ENCODE data around the gene NPPC.

Gene NPPC

DNA sequence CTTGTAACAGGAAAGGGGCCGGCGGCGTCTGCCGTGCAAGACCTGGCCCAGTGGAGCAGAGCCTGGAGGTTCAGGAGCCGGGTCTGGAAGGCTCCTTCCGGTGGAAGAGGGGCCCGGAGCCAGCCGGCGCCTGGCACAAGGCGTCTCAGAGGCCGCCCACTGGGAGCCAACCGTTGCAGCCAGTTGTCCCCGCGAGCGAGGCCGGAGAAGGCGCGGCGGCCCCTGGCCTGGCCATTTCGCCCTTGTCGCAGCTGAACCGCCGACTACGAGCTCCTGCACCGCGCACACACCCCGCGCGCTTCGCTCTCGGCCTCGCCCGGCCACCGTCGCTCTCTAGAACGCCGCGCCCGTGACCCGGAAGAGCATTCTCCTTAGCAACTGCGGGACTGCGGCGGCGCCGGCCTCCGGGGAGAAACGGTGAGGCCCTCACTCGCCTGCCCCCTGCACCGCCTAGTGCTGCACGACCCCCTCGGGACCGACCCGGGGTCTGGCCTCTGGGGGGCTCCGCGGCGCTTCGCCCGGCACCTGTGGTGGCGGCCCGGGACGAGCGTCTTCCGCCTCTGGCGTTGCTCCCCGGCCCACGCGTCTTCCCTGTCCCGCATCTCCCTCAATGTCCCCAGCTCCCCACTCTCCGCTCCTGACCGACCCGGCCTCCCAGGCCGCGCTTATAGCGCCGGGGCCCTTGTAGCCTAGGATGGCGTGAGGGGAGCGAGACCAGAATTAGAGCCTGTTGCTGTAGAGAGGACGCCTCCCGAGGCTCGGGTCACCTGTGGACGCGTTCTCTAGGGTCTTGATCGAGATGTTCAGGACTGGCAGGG is 35.4 kb upstream of the NPPC start, which contains the start of gene DIS3L2 (continued):
- TF ChIP-seq ZNF677 (tag by site-specific recombination; IDR thresholded peaks at IDR 0.05) (no peak), ZNF274 (IDR thresholded peaks at IDR 0.05; ENCODE audit: low read length) (no peak), ZNF274 (tag by site-specific recombination; IDR thresholded peaks at IDR 0.05; ENCODE audit: borderline replicate concordance) (no peak), ZNF423 (tag by site-specific recombination; IDR thresholded peaks at IDR 0.05) (peak; percentile 81), HOXA7 (CRISPR knock-in tag; IDR thresholded peaks at IDR 0.05; ENCODE audit: borderline replicate concordance) (no peak), ZNF544 (tag by site-specific recombination; IDR thresholded peaks at IDR 0.05) (no peak), ZNF404 (tag by site-specific recombination; IDR thresholded peaks at IDR 0.05) (no peak), ZBTB17 (tag by site-specific recombination; IDR thresholded peaks at IDR 0.05) (peak; percentile 57), ZNF776 (tag by site-specific recombination; IDR thresholded peaks at IDR 0.05; ENCODE audit: borderline replicate concordance) (no peak), ZNF514 (tag by site-specific recombination; IDR thresholded peaks at IDR 0.05) (no peak), PRDM1 (tag by site-specific recombination; IDR thresholded peaks at IDR 0.05) (no peak), ZNF658 (tag by site-specific recombination; IDR thresholded peaks at IDR 0.05) (no peak), KLF1 (tag by site-specific recombination; IDR thresholded peaks at IDR 0.05) (peak; percentile 21; the same call in 1 of the 2 replicates), ZNF37A (tag by site-specific recombination; IDR thresholded peaks at IDR 0.05) (no peak), REPIN1 (tag by site-specific recombination; IDR thresholded peaks at IDR 0.05; ENCODE audit: low read depth) (no peak), ZNF184 (tag by site-specific recombination; IDR thresholded peaks at IDR 0.05) (no peak), ZNF394 (tag by site-specific recombination; IDR thresholded peaks at IDR 0.05; ENCODE audit: borderline replicate concordance) (0 out of 2 replicates have a peak, but pooled peaks have one; percentile 28), ZNF660 (tag by site-specific recombination; IDR thresholded peaks at IDR 0.05) (peak; percentile 77; the same call in 1 of the 2 replicates), ZNF768 (tag by site-specific recombination; IDR thresholded peaks at IDR 0.05) (no peak), ZNF549 (tag by site-specific recombination; IDR thresholded peaks at IDR 0.05) (no peak), SETDB1 (IDR thresholded peaks at IDR 0.05; ENCODE audit: insufficient read length, low read length) (no peak), GFI1B (tag by site-specific recombination; IDR thresholded peaks at IDR 0.05) (no peak), ZXDB (tag by site-specific recombination; IDR thresholded peaks at IDR 0.05) (peak; percentile 83), ZNF777 (tag by site-specific recombination; IDR thresholded peaks at IDR 0.05; ENCODE audit: borderline replicate concordance) (no peak), GLIS2 (tag by site-specific recombination; IDR thresholded peaks at IDR 0.05) (peak; percentile 97), ZNF624 (tag by site-specific recombination; IDR thresholded peaks at IDR 0.05) (no peak), MYNN (tag by site-specific recombination; IDR thresholded peaks at IDR 0.05; ENCODE audit: borderline replicate concordance) (no peak), SCRT2 (tag by site-specific recombination; IDR thresholded peaks at IDR 0.05) (peak; percentile 97), ZNF792 (tag by site-specific recombination; IDR thresholded peaks at IDR 0.05) (no peak)
- TF ChIP-seq, protein P1, sequence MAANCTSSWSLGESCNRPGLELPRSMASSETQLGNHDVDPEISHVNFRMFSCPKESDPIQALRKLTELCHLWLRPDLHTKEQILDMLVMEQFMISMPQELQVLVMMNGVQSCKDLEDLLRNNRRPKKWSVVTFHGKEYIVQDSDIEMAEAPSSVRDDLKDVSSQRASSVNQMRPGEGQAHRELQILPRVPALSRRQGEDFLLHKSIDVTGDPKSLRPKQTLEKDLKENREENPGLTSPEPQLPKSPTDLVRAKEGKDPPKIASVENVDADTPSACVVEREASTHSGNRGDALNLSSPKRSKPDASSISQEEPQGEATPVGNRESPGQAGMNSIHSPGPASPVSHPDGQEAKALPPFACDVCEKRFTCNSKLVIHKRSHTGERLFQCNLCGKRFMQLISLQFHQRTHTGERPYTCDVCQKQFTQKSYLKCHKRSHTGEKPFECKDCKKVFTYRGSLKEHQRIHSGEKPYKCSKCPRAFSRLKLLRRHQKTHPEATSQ (tag by site-specific recombination; IDR thresholded peaks at IDR 0.05), result 0 out of 2 replicates have a peak, but pooled peaks have one; percentile 37
- TF ChIP-seq, protein P2, sequence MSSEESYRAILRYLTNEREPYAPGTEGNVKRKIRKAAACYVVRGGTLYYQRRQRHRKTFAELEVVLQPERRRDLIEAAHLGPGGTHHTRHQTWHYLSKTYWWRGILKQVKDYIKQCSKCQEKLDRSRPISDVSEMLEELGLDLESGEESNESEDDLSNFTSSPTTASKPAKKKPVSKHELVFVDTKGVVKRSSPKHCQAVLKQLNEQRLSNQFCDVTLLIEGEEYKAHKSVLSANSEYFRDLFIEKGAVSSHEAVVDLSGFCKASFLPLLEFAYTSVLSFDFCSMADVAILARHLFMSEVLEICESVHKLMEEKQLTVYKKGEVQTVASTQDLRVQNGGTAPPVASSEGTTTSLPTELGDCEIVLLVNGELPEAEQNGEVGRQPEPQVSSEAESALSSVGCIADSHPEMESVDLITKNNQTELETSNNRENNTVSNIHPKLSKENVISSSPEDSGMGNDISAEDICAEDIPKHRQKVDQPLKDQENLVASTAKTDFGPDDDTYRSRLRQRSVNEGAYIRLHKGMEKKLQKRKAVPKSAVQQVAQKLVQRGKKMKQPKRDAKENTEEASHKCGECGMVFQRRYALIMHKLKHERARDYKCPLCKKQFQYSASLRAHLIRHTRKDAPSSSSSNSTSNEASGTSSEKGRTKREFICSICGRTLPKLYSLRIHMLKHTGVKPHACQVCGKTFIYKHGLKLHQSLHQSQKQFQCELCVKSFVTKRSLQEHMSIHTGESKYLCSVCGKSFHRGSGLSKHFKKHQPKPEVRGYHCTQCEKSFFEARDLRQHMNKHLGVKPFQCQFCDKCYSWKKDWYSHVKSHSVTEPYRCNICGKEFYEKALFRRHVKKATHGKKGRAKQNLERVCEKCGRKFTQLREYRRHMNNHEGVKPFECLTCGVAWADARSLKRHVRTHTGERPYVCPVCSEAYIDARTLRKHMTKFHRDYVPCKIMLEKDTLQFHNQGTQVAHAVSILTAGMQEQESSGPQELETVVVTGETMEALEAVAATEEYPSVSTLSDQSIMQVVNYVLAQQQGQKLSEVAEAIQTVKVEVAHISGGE (tag by site-specific recombination; conservative IDR thresholded peaks at IDR 0.05; ENCODE audit: low read depth), result peak; percentile 96
- TF ChIP-seq, protein P3, sequence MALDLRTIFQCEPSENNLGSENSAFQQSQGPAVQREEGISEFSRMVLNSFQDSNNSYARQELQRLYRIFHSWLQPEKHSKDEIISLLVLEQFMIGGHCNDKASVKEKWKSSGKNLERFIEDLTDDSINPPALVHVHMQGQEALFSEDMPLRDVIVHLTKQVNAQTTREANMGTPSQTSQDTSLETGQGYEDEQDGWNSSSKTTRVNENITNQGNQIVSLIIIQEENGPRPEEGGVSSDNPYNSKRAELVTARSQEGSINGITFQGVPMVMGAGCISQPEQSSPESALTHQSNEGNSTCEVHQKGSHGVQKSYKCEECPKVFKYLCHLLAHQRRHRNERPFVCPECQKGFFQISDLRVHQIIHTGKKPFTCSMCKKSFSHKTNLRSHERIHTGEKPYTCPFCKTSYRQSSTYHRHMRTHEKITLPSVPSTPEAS (tag by site-specific recombination; IDR thresholded peaks at IDR 0.05), result peak; percentile 19; the same call in 1 of the 2 replicates
- TF ChIP-seq, protein P4, sequence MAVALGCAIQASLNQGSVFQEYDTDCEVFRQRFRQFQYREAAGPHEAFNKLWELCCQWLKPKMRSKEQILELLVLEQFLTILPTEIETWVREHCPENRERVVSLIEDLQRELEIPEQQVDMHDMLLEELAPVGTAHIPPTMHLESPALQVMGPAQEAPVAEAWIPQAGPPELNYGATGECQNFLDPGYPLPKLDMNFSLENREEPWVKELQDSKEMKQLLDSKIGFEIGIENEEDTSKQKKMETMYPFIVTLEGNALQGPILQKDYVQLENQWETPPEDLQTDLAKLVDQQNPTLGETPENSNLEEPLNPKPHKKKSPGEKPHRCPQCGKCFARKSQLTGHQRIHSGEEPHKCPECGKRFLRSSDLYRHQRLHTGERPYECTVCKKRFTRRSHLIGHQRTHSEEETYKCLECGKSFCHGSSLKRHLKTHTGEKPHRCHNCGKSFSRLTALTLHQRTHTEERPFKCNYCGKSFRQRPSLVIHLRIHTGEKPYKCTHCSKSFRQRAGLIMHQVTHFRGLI (tag by site-specific recombination; IDR thresholded peaks at IDR 0.05), result no peak

Data from HEK293 (cell line).